Stomach (tissue), 9 donors: ENCODE data around the gene GPR37. TPM values are rescaled to one million over a fixed set of nuclear protein-coding genes. Genes with fewer than 3 reads are reported as not detected.

Source experiments
- DNase-seq, 2 donors: peaks; one replicate each; pipeline versions ENCODE4 v3.0.0 to v3.0.0-alpha.2; 2013 to 2019
- H3K27ac ChIP-seq, 5 donors: fragments of 200-600 bp in 4 of 5; sonication (generic) in 4 of 5; one replicate each; pipeline ENCODE4 v1.5.1; 2013 to 2019; ENCODE audit warnings: mild to moderate bottlenecking in 1 of 5, moderate library complexity in 1 of 5
- H3K27me3 ChIP-seq, 3 donors: fragments of 200-600 bp; sonication (generic); one replicate each; pipeline ENCODE4 v1.5.1; 2017 to 2019; ENCODE audit warnings: mixed run types in 1 of 3
- H3K36me3 ChIP-seq, 4 donors: fragments of 200-600 bp; sonication (generic); 1 replicate in 3 of 4; 2 replicates in 1 of 4; pipeline ENCODE4 v1.5.1; 2016 to 2019
- H3K4me1 ChIP-seq, 4 donors: fragments of 200-600 bp; sonication (generic); one replicate each; pipeline ENCODE4 v1.5.1; 2016 to 2019
- H3K4me3 ChIP-seq, 4 donors: fragments of 200-600 bp; sonication (generic) in 3 of 4; one replicate each; pipeline ENCODE4 v1.5.1; 2016 to 2019; ENCODE audit warnings: mild to moderate bottlenecking in 1 of 4
- H3K9me3 ChIP-seq, 4 donors: fragments of 200-600 bp; sonication (generic); one replicate each; pipeline ENCODE4 v1.5.1; 2016 to 2019
- EP300 ChIP-seq: sonication (generic); formaldehyde crosslinking; IDR thresholded peaks from one replicate; pipeline ENCODE4 v1.6.1; 2017; ENCODE audit warnings: antibody characterized with exemption
- POLR2A ChIP-seq, 4 donors: fragments of 450-650 bp; IDR thresholded peaks; one replicate each; pipeline ENCODE4 v1.6.1; 2016; ENCODE audit warnings: antibody characterized with exemption in 4 of 4, control low read depth in 2 of 4, mild to moderate bottlenecking in 1 of 4, moderate library complexity in 1 of 4
- POLR2AphosphoS5 ChIP-seq, 3 donors: sonication (generic); formaldehyde crosslinking; IDR thresholded peaks; one replicate each; pipeline ENCODE4 v1.6.1; 2016; ENCODE audit warnings: antibody characterized with exemption in 3 of 3
- WGBS, 5 donors: extraction: QIAGEN DNeasy Blood & Tissue Kit in 3 of 5; methylation state at CpG; one replicate each; pipeline versions ENCODE4 v1.1.5 to v1.1.7; 2013 to 2018; 5-methylcytosine and 5-hydroxymethylcytosine counted together
- intact Hi-C: fragments of 100-400 bp; cut with DNase I; formaldehyde crosslinking; loops from one replicate; pipeline ENCODE4 v1.15.1; 2023; ENCODE audit warnings: low total_unique reads
- polyA plus RNA-seq, 3 donors: library from polyadenylated mRNA; stranded (reverse); fragments of 200-250 nt; gene quantifications; one replicate each; pipeline ENCODE4 v1.2.3, GENCODE V29; 2013
- total RNA-seq, 5 donors: library from RNA; depleted of rRNA; stranded (reverse); fragments of >200 nt; gene quantifications; one replicate each; pipeline versions ENCODE4 v1.1.0 to v1.2.3, GENCODE V29; 2014 to 2016
- TF ChIP-seq, protein P1 (sequence below), 7 experiments: fragments of 450-650 bp in 4 of 7; fragments of 200-600 bp in 3 of 7; sonication (generic) in 3 of 7; IDR thresholded peaks; one replicate each; pipeline ENCODE4 v1.5.1; 2016 to 2019; ENCODE audit warnings: antibody characterized with exemption in 7 of 7, control low read depth in 2 of 7, mild to moderate bottlenecking in 1 of 7
- donor health status: healthy with polysubstance abuse.
- donor health status: Bipolar disorder and iron deficiency.
- donor health status: healthy.

The GPR37 gene
- total and polyA plus RNA-seq, 8 donors = under 0.01 to 9.2 (median 0.52) TPM; not detected in 2

- no peaks in the 10 kb centered on the region for H3K4me1 ChIP-seq
- no peaks in the 10 kb centered on the region for H3K36me3 ChIP-seq
- H3K27me3 ChIP-seq = no peaks in the 10 kb centered on the region
- no peak for TF ChIP-seq POLR2A (IDR thresholded peaks at IDR 0.05)
- no peak for TF ChIP-seq POLR2AphosphoS5 (IDR thresholded peaks at IDR 0.05)
- no peak for TF ChIP-seq EP300
- H3K9me3 ChIP-seq = peaks cover 0 to 4% (median 1%) of the 10 kb centered on the region in 4 donors
- no peak overlapping the region for H3K27ac ChIP-seq
- H3K4me3 ChIP-seq = no peak overlapping the region
- no peak for DNase-seq
- 35 to 75% (median 69%) methylated on average over 2 of the region's 2 CpGs for WGBS, 5 donors
- intact Hi-C loops = no loop called here
Observed at GRCh38 chr7:124702385-124702784, 63.2 kb downstream of the GPR37 start.

DNA sequence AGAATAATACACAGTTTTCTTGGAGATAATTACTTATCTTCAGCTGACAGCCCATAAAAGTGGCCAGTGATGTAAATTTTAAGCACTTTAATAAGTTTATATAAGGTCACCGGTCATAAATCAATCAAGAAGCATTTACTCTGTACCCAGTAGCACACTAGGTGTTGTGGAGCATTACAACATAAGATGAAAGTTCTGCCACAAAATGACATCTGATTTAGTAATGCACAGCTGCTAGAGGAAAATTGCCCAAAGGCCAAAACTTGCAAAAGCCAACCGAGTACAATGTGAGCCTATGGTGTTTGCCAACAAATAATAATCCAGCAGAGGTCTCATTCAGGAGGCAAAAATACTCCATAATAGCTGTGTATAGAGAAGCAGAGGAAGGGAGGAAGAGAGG is 63.6 kb downstream of the GPR37 start:
- Histone ChIP-seq H3K4me1 (no peaks in the 10 kb centered on the region), H3K27ac (no peak overlapping the region), H3K27me3 (no peaks in the 10 kb centered on the region), H3K9me3 (no peaks in the 10 kb centered on the region), H3K4me3 (no peak overlapping the region), H3K36me3 (no peaks in the 10 kb centered on the region)
- TF ChIP-seq, protein P1, sequence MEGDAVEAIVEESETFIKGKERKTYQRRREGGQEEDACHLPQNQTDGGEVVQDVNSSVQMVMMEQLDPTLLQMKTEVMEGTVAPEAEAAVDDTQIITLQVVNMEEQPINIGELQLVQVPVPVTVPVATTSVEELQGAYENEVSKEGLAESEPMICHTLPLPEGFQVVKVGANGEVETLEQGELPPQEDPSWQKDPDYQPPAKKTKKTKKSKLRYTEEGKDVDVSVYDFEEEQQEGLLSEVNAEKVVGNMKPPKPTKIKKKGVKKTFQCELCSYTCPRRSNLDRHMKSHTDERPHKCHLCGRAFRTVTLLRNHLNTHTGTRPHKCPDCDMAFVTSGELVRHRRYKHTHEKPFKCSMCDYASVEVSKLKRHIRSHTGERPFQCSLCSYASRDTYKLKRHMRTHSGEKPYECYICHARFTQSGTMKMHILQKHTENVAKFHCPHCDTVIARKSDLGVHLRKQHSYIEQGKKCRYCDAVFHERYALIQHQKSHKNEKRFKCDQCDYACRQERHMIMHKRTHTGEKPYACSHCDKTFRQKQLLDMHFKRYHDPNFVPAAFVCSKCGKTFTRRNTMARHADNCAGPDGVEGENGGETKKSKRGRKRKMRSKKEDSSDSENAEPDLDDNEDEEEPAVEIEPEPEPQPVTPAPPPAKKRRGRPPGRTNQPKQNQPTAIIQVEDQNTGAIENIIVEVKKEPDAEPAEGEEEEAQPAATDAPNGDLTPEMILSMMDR (IDR thresholded peaks at IDR 0.05) = no peak
- TF ChIP-seq POLR2AphosphoS5 (IDR thresholded peaks at IDR 0.05) (no peak), POLR2A (IDR thresholded peaks at IDR 0.05) (no peak), EP300 (no peak)
- 67 to 76% (median 72%) methylated on average over 2 of the region's 2 CpGs for WGBS, 5 donors
- intact Hi-C loops = no loop called here
- DNase-seq = no peak

DNA sequence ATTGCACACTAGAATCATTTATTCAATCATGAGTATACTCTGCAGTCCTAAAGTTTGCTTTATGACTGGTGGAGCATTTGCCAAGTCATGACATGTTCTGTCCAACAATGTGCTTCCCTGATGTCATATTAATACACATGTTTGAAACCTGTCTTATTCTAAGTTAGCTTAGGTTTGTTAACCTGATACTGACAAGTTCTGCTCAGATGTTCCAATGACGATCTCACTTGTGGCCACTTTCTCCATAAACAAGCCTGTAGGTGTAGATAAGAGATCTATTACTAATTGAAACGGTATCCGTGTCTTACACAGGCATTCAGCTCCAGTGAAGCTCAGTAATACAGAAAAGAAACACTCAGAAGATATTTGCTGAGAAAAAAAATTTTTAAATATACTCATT is 64.9 kb downstream of the GPR37 start:
- Histone ChIP-seq H3K27ac (no peak overlapping the region), H3K36me3 (no peaks in the 10 kb centered on the region), H3K4me3 (no peak overlapping the region), H3K9me3 (no peaks in the 10 kb centered on the region), H3K27me3 (no peaks in the 10 kb centered on the region), H3K4me1 (no peaks in the 10 kb centered on the region)
- no peak for DNase-seq
- 65 to 75% (median 67%) methylated on average over 3 of the region's 3 CpGs for WGBS, 5 donors
- TF ChIP-seq, protein P1 (IDR thresholded peaks at IDR 0.05) = no peak
- TF ChIP-seq EP300 (no peak), POLR2AphosphoS5 (IDR thresholded peaks at IDR 0.05) (no peak), POLR2A (IDR thresholded peaks at IDR 0.05) (no peak)
- intact Hi-C loops = no loop called here

DNA sequence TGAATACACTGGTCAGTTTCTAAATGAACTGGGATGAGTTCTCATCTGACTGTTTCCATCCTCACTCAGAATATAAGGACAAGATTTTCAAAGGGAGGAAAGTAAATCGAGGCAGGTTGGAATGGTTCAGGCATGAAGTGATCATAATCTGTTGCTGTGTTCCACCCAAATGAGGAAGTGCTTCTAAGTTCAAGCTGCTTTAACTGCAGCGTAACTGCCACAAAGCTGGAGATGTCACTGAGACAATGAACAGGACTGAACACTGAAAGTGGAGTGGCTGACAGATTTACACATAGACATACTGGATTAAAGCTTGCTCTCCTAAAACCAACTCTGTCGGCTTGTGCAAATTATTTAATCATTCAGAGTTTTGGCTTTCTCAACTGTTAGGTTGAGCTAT is 66.6 kb downstream of the GPR37 start:
- 63 to 80% (median 75%) methylated on average over 3 of the region's 3 CpGs for WGBS, 5 donors

GRCh38 chr7:124697746-124698145 is 67.8 kb downstream of the GPR37 start:
- Histone ChIP-seq H3K36me3 (no peaks in the 10 kb centered on the region), H3K27ac (no peak overlapping the region), H3K4me3 (no peak overlapping the region), H3K27me3 (no peaks in the 10 kb centered on the region), H3K4me1 (no peaks in the 10 kb centered on the region), H3K9me3 (no peaks in the 10 kb centered on the region)
- WGBS, 5 donors = 50 to 74% (median 59%) methylated on average over 4 of the region's 4 CpGs
- TF ChIP-seq POLR2AphosphoS5 (IDR thresholded peaks at IDR 0.05) (no peak), POLR2A (IDR thresholded peaks at IDR 0.05) (no peak), EP300 (no peak)
- TF ChIP-seq, protein P1 (IDR thresholded peaks at IDR 0.05) = no peak
- no peak for DNase-seq
- intact Hi-C loops = no loop called here

More for the DNA sequence above, 66.6 kb downstream of the GPR37 start:
- Histone ChIP-seq H3K9me3 (no peaks in the 10 kb centered on the region), H3K36me3 (no peaks in the 10 kb centered on the region), H3K4me3 (no peak overlapping the region), H3K27me3 (no peaks in the 10 kb centered on the region), H3K4me1 (no peaks in the 10 kb centered on the region), H3K27ac (no peak overlapping the region)
- intact Hi-C loops = no loop called here
- DNase-seq = no peak
- TF ChIP-seq, protein P1 (IDR thresholded peaks at IDR 0.05) = no peak
- TF ChIP-seq POLR2A (IDR thresholded peaks at IDR 0.05) (no peak), POLR2AphosphoS5 (IDR thresholded peaks at IDR 0.05) (no peak), EP300 (no peak)
